ENCODE results near the gene TBC1D12.

The TBC1D12 gene

GRCh38 chr10:94490789-94491039 is 88.4 kb downstream of the TBC1D12 start:
- Histone ChIP-seq H3K4me2 (ENCODE audit: low read length) (peak overlapping the region; percentile 16; the same call in 1 of the 2 replicates), H3K4me1 (ENCODE audit: control insufficient read depth, low read length) (peaks cover 70% of the 10 kb centered on the region), H3K79me2 (ENCODE audit: control insufficient read depth, low read length) (no peaks in the 10 kb centered on the region), H3F3A (ENCODE audit: control insufficient read depth, insufficient read depth) (peaks cover 33% of the 10 kb centered on the region), H3K9me2 (replicated peaks; ENCODE audit: control insufficient read depth, low read length) (no peaks in the 10 kb centered on the region), H4K20me1 (ENCODE audit: control insufficient read depth, insufficient read depth, low read depth, low read length) (no peaks in the 10 kb centered on the region), H3K9me3 (ENCODE audit: control insufficient read depth, insufficient read depth, low read length) (no peaks in the 10 kb centered on the region), H3K4me3 (ENCODE audit: low read length) (no peak overlapping the region), H3K36me3 (ENCODE audit: control insufficient read depth, low read length) (no peaks in the 10 kb centered on the region), H3K27me3 (ENCODE audit: control insufficient read depth, low read length) (no peaks in the 10 kb centered on the region), H3K27ac (ENCODE audit: low read depth, low read length) (peak overlapping the region; percentile 12)
- TF ChIP-seq CTCF (IDR thresholded peaks at IDR 0.05; ENCODE audit: low read depth, low read length, poor library complexity, severe bottlenecking) (no peak), EZH2phosphoT487 (IDR thresholded peaks at IDR 0.05; ENCODE audit: borderline replicate concordance, low read length) (no peak)

GRCh38 chr10:94493463-94493862 is 91.1 kb downstream of the TBC1D12 start:
- H3K4me3 ChIP-seq (ENCODE audit: low read length): peak overlapping the region; percentile 15; the same call in 1 of the 2 replicates
- peak overlapping the region; percentile 94 for H3K27ac ChIP-seq (ENCODE audit: low read depth, low read length)
- peaks cover 95% of the 10 kb centered on the region for H3K4me1 ChIP-seq (ENCODE audit: control insufficient read depth, low read length)
- peaks cover 12% of the 10 kb centered on the region for H3K79me2 ChIP-seq (ENCODE audit: control insufficient read depth, low read length)
- TF ChIP-seq EZH2phosphoT487 (IDR thresholded peaks at IDR 0.05; ENCODE audit: borderline replicate concordance, low read length) (no peak), CTCF (IDR thresholded peaks at IDR 0.05; ENCODE audit: low read depth, low read length, poor library complexity, severe bottlenecking) (no peak)
- peaks cover 46% of the 10 kb centered on the region for H3F3A ChIP-seq (ENCODE audit: control insufficient read depth, insufficient read depth)
- H3K27me3 ChIP-seq (ENCODE audit: control insufficient read depth, low read length): no peaks in the 10 kb centered on the region
- no peaks in the 10 kb centered on the region for H4K20me1 ChIP-seq (ENCODE audit: control insufficient read depth, insufficient read depth, low read depth, low read length)
- no peaks in the 10 kb centered on the region; the same call in 1 of the 2 replicates for H3K36me3 ChIP-seq (ENCODE audit: control insufficient read depth, low read length)
- H3K9me2 ChIP-seq (replicated peaks; ENCODE audit: control insufficient read depth, low read length): no peaks in the 10 kb centered on the region
- H3K9me3 ChIP-seq (ENCODE audit: control insufficient read depth, insufficient read depth, low read length): no peaks in the 10 kb centered on the region
- H3K4me2 ChIP-seq (ENCODE audit: low read length): peak overlapping the region; percentile 46

DNA sequence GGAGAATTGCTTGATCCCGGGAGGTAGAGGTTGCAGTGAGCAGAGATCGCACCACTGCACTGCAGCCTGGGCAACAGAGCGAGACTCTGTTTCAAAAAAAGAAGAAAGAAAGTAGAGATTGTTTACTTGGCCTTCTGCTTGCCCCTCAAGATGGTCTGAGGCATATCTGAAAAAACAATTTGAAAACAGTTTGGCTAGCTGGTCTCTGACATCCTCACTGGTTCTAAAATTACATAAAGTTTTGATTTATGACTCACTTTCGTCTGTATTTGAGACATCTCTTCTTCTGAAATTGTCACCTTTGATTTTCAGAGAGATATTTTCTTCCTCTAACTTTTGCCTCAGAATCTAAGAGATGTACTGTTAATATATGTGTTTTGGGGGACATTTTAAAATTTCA is 93.7 kb downstream of the TBC1D12 start:
- peaks cover 48% of the 10 kb centered on the region for H3F3A ChIP-seq (ENCODE audit: control insufficient read depth, insufficient read depth)
- H3K79me2 ChIP-seq (ENCODE audit: control insufficient read depth, low read length): peaks cover 20% of the 10 kb centered on the region
- no peaks in the 10 kb centered on the region for H3K9me3 ChIP-seq (ENCODE audit: control insufficient read depth, insufficient read depth, low read length)
- no peaks in the 10 kb centered on the region for H3K27me3 ChIP-seq (ENCODE audit: control insufficient read depth, low read length)
- H3K4me3 ChIP-seq (ENCODE audit: low read length): peak overlapping the region; percentile 70
- peaks cover 88% of the 10 kb centered on the region for H3K4me1 ChIP-seq (ENCODE audit: control insufficient read depth, low read length)
- peak overlapping the region; percentile 74 for H3K4me2 ChIP-seq (ENCODE audit: low read length)
- peaks cover 3% of the 10 kb centered on the region; the same call in 1 of the 2 replicates for H3K36me3 ChIP-seq (ENCODE audit: control insufficient read depth, low read length)
- no peaks in the 10 kb centered on the region for H3K9me2 ChIP-seq (replicated peaks; ENCODE audit: control insufficient read depth, low read length)
- H3K27ac ChIP-seq (ENCODE audit: low read depth, low read length): peak overlapping the region; percentile 94
- H4K20me1 ChIP-seq (ENCODE audit: control insufficient read depth, insufficient read depth, low read depth, low read length): no peaks in the 10 kb centered on the region
- no peak for TF ChIP-seq CTCF (IDR thresholded peaks at IDR 0.05; ENCODE audit: low read depth, low read length, poor library complexity, severe bottlenecking)

- Histone ChIP-seq H3F3A (ENCODE audit: control insufficient read depth, insufficient read depth) (peaks cover 48% of the 10 kb centered on the region), H3K79me2 (ENCODE audit: control insufficient read depth, low read length) (peaks cover 20% of the 10 kb centered on the region), H3K4me3 (ENCODE audit: low read length) (peak overlapping the region; percentile 70), H3K4me2 (ENCODE audit: low read length) (peak overlapping the region; percentile 74), H3K27ac (ENCODE audit: low read depth, low read length) (peak overlapping the region; percentile 94), H3K27me3 (ENCODE audit: control insufficient read depth, low read length) (no peaks in the 10 kb centered on the region), H3K36me3 (ENCODE audit: control insufficient read depth, low read length) (peaks cover 3% of the 10 kb centered on the region; the same call in 1 of the 2 replicates), H3K9me2 (replicated peaks; ENCODE audit: control insufficient read depth, low read length) (no peaks in the 10 kb centered on the region), H3K4me1 (ENCODE audit: control insufficient read depth, low read length) (peaks cover 81% of the 10 kb centered on the region), H3K9me3 (ENCODE audit: control insufficient read depth, insufficient read depth, low read length) (no peaks in the 10 kb centered on the region), H4K20me1 (ENCODE audit: control insufficient read depth, insufficient read depth, low read depth, low read length) (no peaks in the 10 kb centered on the region)
- no peak for TF ChIP-seq CTCF (IDR thresholded peaks at IDR 0.05; ENCODE audit: low read depth, low read length, poor library complexity, severe bottlenecking)
- no peak for TF ChIP-seq EZH2phosphoT487 (IDR thresholded peaks at IDR 0.05; ENCODE audit: borderline replicate concordance, low read length)
Observed at GRCh38 chr10:94496646-94497045, 94.3 kb downstream of the TBC1D12 start.
